GM03348 (cell line): ENCODE data around the gene LPP.

Experiments
- DNase-seq: peaks from one replicate; pipeline ENCODE4 v3.0.0; 2012; ENCODE audit warnings: low spot score

LPP gene

DNA sequence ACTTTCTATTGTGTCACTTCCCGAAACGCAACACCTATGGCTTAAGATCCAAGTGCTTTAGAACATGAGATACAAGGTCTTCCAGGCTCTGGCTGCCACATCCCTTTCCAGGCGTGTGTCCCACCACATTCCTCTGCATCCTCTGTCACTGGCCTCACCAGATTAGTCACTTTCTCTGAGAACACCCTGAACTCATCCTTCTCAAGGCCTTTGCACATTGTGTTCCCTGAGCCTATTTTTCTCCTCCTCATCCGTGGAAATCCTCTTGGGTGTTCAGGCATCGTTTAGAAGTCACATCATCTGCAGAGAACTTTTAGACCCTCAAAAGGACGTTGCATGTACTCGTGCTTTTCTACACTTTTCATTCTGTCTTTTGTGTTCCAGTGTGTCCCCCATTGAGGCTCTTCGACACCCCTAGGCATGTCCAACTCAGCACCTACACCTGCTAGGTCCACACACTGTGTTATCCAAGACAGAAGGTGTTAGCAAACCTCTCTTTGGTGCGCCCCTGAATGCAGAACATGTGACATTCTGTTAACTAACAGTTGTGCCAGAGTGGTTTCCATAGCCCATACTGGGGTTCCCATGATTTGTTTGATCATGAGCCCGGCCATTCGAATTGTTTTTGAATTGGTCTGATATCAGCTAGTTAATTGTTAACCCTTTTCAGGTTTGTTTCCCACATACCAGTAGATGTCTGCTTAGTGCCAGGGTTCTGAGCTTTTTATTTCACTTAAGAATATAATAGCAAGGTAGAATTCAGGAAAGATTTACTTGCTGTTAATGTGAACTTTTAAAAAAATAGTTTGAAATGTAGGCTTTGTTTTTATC is 67.2 kb downstream of the LPP start:
- DNase-seq, result peak; percentile 35

DNA sequence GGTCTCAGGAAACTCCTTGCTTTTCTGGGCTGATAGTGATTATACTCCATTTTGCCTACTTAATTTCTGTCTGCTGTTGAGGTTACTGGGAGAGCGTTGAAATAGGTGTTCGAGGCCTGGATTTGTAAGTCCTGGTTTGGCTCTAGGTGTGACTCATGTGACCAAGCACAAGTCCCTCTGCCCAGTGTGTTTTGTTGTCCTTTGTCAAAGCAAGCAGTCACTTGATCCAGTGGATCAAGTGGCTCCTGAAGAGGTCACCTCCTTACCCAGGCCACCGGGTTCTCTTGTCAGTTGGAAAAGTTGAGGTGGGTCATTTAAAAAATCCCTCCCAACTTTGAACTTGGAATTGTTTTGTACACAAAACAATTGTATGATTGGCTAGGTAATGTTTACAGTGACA is 70.0 kb downstream of the LPP start:
- no peak for DNase-seq

DNA sequence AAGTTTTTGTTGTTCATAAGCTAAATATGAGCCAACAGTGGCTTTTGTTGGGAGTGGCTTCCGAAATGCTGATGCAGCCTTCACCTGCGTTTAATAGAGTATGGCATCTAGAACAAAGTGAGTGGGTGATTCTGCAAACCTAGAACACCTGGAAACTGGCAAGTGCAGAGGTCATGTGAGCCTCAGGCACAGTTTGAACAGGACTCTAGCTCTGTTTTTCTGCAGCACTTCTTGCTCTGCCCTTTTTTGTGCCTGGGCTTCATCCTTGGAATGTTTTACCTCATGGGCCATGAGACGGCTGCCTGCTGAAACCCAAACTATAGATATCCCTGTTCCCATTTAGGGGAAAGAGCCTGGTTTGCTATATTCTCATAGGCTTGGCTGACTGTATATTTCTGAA is 73.5 kb downstream of the LPP start:
- DNase-seq, result no peak

DNA sequence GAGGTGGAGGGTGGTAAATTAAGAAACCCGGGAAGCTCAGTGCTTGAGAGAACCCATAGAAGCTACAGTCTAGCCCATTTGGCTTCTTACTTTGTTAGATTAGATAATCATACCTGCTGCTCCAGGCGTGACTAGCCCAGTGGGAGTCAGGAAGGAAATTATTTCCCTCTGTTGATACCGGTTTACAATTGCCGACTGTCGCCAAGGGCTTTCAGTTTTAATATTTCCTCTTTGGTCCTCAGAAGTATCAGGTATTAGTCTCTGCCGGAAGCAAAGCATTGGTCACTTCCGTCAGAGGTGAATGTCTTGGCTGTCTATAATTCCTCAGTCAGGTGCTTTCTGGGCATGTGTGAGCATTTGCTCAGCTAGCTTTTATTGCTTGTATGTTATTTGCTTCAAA is 75.2 kb downstream of the LPP start:
- DNase-seq, result no peak

DNA sequence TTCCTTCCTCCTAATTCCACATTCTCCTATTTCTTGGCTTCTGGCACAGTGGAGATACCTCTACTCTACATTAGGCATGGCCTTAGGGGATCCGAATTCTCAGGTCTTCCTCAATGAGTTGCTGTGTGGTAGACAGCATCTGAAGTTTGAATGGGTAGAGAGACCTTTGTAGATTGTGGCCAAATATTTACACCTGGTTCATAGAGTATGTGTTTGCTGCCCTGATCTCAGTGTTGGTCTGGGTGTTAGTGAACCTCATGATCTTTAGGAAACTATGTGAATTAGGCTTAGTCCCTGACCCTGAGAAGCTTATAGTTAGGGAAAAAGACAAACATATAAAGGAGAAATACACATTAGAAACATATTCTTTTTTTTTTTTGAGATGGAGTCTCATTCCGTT is 75.8 kb downstream of the LPP start:
- DNase-seq, result no peak

DNA sequence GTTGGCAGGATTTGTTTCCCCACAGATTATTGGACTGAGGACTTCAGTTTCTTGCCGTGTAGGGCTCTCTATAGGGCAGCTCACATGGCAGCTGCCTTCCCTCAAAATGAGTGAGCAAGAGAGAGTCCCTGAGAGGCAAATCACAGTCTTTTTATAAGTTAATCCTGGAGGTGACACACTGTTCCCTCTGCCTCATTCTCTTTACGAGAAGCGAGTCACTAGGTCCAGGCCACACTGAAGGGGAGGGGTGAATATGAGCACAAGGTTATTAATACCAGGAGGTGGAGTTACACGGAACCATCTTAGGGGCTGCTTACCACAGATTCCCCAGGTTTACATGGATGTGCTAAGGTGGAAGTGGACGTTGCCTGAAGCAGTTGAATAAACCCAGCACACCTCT is 77.0 kb downstream of the LPP start:
- no peak for DNase-seq

DNA sequence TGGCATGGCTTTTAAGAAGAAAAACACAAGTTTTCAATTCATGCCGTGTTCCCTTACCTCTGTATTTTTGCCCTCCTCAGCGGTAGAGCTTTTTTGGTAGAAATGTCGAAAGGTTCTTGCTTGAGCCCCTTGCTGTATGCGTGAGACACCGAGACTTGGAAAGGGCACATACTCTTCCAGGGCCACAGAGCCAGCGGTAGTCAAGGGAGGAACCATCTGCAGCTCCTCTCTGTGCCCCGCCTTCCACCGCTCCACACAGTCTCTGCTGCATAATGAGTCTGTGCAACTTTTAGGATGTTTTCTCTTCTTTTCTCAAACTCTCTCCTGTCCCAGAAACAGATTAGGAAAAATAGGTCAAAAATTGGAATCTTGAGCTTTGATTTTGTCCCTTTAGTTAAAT is 77.5 kb downstream of the LPP start:
- DNase-seq, result no peak

DNA sequence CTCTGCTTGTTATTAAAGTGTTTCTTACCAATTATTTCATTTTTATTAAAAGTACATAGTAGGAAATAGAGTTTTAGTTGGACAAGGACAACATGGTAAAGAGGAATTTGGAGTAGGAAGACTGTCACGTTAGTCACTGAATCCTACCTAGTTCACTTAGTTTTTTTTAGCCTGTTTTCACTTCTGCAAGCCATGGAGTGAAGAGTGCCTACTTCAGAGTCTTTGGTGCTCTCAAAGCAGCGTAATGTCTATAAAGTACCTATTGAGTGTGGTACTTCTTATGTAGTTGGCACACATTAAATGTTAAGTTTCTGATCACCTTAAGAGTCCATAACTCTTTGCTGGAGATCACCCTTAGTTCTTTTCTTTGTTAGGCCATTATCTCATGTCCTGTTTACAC is 78.7 kb downstream of the LPP start:
- DNase-seq, result no peak

DNA sequence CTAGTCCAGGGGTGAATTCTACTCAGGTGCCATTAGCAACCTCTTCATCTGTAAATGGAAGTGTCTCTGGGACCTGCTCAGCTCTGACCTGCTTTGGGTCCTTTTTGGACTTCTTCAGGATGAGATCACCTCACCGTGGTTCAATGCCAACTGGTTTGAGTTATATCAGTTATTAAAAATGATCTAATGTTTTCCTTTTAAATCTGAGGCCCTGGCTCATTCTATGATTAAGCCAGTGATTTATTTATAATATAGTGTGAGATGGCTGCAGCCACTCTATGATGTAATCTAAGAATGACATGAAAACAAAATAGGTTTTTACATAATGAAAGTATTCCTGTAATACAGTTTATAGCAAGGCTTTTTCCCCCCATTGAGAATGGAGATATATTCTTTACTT is 79.4 kb downstream of the LPP start:
- DNase-seq, result no peak

DNA sequence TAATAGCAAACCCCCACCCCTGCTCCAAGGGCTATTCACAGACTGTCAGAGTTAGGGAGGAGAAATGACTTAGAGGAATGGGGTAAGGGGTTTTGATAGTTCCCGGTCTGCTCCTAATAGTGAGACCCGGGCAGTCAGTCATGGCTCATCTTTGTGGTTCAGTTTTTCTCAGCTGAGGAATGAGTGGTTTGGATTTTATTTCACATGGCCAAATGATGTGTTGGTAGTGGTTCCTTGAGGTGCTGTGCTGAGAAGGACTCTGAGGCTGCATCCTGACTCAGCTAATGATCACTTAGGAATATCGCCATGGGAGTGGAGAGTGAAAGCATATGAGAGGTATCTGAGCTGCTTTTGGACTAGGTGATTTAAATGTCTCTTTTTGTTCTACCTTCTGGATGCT is 80.2 kb downstream of the LPP start:
- peak; percentile 58 for DNase-seq

DNA sequence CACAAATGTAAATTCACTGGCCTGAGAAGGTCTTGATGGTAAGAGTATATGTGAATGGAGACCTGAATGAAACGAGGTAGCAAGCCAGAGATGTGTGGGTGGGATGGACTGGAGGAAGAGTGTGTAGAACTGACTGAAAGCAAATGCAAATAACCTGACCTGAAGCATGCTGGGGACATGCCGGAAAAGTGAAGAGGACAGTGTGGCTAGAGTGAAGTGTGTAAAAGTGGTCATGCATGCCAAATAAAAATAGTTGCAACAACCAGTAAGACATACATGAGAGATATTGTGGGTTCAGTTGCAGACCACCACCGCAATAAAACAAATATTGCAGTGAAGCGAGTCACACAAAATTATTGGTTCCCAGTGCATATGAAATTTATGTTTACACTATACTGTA is 82.3 kb downstream of the LPP start:
- DNase-seq, result no peak

DNA sequence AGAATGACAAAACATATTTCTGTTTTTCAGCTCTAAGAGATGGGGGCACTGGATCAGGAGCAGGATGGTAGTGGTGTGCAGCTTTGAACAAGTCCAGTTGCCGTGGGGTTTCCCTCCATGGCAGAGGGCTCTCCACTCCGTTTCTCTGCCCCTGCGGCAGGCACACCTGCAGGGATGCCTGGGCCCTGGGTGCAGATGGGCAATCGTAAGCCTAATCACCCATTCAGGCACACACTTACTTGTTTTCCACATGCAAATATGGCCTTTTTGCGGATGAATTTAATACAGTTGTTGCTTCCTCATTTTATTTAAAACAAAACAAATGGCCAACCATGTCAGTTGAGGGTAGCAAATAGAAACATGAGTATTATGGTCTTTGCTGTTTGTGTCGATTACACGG is 85.1 kb downstream of the LPP start:
- no peak for DNase-seq

DNA sequence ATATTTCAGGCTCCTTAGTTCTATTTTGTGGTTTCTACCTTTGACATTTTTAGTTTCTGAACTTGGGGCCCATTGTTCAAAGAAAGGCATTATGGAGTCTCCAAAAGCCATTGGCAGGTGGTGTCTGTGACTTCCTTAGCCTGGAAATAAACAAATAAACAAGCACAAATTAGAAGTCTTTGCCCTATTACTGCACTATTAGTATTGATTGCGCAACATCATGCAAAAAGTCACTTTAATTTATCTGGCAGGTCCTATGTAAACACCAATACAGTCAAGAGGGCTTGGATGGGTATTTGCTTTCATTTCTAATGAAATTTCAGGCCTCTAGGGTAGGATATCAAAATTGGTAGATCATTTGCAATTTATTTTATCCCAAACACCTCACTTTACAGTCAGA is 85.6 kb downstream of the LPP start:
- no peak for DNase-seq

DNA sequence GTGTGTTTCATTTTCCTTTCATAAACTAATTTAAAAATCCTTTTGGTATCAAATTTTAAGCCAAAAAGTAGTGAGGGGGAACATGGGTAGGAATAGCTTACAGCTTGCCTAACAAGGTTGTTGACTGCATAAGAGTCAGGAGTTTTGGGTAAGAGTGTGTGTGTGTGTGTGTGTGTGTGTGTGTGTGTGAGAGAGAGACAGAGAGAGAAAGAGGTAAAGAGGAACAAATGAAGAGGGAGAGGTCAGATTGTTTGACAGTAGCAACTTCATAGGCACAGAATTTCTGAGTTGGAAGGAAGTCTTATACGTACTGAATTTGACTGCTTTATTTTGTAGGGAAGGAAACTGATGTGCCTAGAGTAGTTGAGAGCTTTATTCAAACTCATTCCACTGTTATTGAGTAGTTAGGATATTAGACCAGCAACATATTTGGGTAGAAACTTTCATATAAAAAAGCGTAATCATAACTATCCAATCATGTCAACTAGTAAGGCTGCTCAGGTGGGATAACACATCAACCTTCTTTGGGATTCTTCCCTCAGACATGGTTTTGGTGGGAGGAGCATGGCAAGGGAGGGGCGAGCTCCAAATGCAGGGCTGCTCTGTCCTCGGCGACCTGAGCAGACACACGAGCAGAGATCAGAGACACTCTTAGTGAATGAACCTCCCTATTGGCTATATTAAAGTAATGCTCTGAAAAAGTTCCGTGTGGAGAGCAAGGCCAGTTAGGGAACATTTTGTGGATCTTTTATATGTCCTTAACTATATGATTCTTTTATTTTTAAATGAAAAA is 86.4 kb downstream of the LPP start:
- DNase-seq, result no peak

DNA sequence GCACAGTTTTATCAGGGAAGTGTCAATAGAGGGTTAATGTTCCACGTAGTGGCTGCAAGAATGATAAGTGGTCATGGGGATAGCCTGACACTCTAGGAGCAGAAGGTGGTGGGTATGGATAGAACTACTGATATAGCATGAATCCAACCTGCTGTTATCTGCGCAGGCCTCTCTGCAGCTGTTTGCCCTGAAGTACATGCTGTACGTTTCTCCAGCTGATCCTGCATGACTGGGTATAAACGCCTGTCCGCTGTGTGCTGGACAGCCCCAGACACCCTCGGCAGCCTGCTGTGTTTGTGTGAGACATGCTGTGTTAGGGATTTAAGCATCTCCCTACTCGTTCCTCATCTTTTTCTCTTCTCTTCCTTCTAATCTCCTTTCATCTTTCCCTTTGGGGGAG is 87.1 kb downstream of the LPP start:
- no peak for DNase-seq

DNA sequence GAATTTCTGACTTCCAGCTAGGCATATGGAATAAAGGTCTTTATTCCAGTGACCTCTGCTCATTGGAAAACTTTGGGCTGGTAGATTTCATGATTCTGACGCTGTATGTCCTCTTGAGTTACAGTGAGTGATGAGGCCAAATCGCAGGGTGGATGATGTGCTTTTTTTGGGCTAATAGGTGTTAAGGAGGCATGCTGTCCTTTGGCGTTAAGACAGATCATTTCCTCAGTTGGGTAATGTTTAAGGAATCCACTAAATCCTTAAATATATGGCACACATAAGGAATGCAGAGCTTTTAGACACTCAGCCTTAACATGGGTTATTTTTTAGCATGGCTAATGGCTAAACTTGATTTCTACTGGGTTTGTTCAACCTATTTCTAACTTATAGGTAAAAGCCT is 87.9 kb downstream of the LPP start:
- DNase-seq, result no peak

DNA sequence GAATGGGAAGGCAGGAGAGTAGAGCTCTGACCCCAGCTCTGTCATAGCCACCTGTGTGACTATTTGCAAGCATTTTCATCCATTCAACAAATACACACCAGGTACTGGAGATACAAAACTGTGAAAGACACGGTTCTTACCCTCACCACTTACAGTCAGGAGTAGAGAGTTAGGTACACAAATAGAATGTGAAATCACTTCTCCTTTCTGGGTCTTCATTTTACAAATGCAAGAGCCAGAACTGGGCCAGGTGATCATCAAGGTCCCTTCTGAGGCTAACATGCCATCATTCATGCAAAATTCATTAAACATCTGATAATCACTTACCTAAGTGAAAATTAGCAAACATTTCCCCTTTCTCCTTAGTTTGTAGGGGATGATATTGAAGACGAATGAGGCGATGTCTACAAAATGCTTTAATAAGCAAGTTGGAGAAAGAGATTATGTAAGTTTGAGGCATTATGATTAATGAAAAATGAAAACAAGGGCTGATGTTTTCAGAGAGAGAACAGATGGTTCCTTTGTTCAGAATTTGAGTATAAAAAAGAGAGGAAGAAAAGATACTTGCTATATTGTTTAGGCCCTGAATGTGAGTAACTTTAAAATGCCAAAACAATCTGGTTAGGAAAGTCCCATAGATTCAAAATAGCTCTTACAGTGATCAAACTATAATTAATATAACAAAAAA is 88.6 kb downstream of the LPP start:
- DNase-seq, result no peak

DNA sequence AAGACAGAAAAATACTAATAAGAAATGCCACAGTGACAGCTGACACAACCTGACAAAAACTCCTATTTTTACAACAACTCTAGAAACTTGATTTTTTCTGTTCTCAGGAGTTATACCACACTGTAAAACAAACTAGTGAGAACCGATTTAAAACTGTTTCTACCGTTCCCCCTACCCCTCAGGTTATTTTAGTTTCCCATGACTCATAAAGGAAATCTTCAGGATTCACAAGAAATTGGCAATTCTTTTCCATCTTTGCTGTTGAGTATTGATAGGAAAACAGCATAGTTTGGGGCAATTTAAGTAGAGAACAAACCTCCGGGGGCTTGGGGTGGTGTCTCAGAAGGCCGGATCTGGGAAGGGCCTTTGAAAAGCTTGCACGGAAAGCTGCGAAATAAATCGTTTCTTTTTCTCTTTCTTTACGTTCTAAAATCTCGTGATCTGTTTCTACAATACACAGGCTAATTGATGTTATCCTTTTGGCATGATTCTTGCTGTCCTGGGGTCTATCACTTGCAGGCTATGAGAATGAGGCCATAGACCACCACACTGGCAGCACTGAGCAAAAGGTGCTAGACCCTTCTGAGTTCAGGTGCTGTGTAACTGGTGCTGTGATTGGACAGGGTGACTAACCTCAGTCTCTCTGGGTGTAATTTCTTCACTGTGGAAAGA is 89.3 kb downstream of the LPP start:
- no peak for DNase-seq

DNA sequence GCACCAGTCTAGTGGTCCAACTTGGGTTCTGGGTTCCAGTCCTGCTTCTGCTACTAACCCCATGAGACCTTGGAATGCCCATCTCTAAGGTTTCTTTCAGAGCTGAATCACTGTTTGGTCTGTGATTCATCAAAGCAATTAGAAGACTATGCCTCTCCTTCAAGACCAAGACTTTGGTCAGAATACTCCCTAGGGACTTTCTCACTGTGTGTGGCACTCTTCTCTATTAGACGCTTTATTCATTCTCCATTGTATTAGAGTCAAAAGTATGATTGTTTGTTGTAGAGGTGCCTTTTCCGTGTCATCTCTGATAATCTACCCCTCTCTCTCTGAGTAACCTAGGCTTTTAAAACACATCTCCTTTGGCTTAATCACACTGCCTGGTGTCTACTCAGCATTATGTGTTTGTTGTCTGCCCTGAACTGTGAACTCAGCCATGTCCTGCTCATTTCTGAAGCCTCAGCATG is 90.5 kb downstream of the LPP start:
- peak; percentile 51 for DNase-seq

DNA sequence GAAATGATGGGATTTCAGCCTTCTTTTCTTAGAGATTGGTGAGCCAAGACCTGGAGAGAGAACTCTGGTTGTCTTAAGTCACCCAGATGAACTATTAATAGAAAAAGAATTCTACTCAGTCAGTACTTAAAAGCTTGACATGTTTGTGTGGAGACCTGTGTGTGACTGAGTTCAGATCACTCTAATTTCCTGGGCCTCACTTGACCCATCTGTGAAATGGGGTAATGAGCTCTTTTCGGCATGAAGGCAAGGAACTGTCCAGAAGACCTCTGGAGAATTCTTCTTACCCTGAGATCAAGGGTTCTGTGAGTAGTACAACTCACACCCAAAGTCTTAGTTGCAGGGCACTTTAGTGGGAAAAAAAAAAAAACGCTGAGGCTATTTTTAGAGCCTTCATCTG is 92.9 kb downstream of the LPP start:
- DNase-seq, result no peak

DNA sequence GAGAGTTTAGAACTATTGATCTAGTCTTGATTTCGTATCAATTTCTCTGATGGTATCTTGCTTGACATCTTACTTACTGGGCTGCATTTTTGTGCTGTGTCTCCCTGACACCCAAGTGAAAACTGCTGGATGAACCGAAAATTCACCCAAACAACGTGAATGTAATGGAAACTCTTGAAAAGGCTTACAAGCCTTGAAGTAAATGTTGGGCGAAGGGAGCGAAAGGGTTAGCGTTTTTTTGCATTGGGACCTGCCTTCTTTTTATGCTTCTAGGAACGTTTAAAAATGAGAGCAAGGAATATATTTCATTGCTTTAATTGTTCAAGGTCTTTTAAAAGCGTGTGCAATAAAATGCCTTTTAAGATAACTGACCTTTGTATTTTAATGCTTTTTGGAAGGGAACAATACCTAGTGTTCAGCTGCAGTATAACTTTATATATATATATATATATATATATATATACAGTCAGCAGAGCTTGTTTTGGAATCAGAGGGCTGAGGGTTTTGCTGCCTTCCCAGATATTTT is 94.1 kb downstream of the LPP start:
- DNase-seq, result no peak

DNA sequence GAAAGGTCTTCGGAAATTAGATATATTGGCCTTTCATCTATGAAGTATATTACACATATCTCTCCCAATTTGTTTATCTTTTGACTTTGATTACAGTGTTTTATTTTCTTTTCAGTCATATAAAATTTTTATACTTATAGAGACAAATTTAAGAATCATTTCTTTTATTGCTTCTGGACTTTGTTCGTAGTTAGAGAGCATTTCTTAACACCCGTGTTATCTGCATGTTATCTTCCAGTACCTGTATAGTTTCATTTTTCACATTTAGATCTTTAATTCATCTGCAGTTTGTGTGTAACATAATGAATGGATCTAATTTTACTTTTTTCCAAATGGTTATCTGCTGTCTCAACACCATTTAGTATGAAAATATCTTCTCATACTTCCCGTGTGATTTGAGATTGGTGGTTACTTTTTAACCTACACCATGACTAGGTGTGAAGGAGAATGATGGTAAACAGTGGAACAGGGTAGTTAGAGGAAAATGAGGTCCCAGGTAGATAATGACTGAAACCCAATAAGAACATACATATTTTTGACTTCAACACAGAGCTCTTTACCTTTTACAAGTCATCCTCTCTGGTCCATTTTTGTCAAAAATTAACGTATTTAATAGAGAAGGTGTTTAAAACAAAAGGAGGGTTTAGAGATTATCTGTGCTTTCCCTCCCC is 99.3 kb downstream of the LPP start:
- no peak for DNase-seq
